SKM-1 treated with dmso at 0.1 percent for 144 hours (cell line): Measurements from ENCODE around the gene MBD3L2B.

Source experiments
- DNase-seq: peaks from one replicate; lab custom pipeline; 2025; ENCODE audit not compliant: unreplicated experiment; lab: John Stamatoyannopoulos, UW

MBD3L2B gene

GRCh38 chr19:7013678-7014077, 7.6 kb downstream of the MBD3L2B start:
- DNase-seq: no peak

- no peak for DNase-seq
Measured at GRCh38 chr19:7010722-7011593, 10.3 kb downstream of the MBD3L2B start.

- DNase-seq: peak; percentile 12
Measured at GRCh38 chr19:7007859-7008258, 13.4 kb downstream of the MBD3L2B start.

- DNase-seq: no peak
Measured at GRCh38 chr19:7006135-7006704, 15.0 kb downstream of the MBD3L2B start.

GRCh38 chr19:7004313-7004931, 16.8 kb downstream of the MBD3L2B start:
- peak; percentile 27 for DNase-seq

GRCh38 chr19:7000816-7001215, 20.4 kb downstream of the MBD3L2B start:
- DNase-seq: no peak

- peak; percentile 12 for DNase-seq
Measured at GRCh38 chr19:7000333-7000732, 20.9 kb downstream of the MBD3L2B start.

- DNase-seq: no peak
Measured at GRCh38 chr19:6999933-7000332, 21.3 kb downstream of the MBD3L2B start.

GRCh38 chr19:6997679-6998445, 23.4 kb downstream of the MBD3L2B start:
- peak; percentile 82 for DNase-seq

GRCh38 chr19:6996810-6997209, 24.4 kb downstream of the MBD3L2B start:
- no peak for DNase-seq

GRCh38 chr19:6995054-6995453, 26.2 kb downstream of the MBD3L2B start:
- DNase-seq: no peak

- no peak for DNase-seq
Measured at GRCh38 chr19:6988257-6988656, 33.0 kb downstream of the MBD3L2B start.

- peak; percentile 40 for DNase-seq
Measured at GRCh38 chr19:6987850-6988249, 33.4 kb downstream of the MBD3L2B start.

GRCh38 chr19:6983448-6983847, 37.8 kb downstream of the MBD3L2B start:
- DNase-seq: no peak

- DNase-seq: no peak
Measured at GRCh38 chr19:6979399-6979798, 41.8 kb downstream of the MBD3L2B start.

- DNase-seq: no peak
Measured at GRCh38 chr19:6976197-6976596, 45.0 kb downstream of the MBD3L2B start.

- DNase-seq: no peak
Measured at GRCh38 chr19:6971366-6971765, 49.9 kb downstream of the MBD3L2B start.

GRCh38 chr19:6970443-6970842, 50.8 kb downstream of the MBD3L2B start:
- peak; percentile 81 for DNase-seq

GRCh38 chr19:6970021-6970420, 51.2 kb downstream of the MBD3L2B start:
- DNase-seq: peak; percentile 72

GRCh38 chr19:6969490-6969889, 51.7 kb downstream of the MBD3L2B start:
- no peak for DNase-seq
